HG02798 (cell line): ENCODE measurements around the gene MBTPS1.

Experiments used
- ATAC-seq: cut with Tn5 transposase; IDR thresholded peaks from one replicate; pipeline ENCODE4 v1.9.1; 2021; ENCODE audit warnings: mild to moderate bottlenecking; ENCODE audit not compliant: unreplicated experiment, poor library complexity

Gene MBTPS1

DNA sequence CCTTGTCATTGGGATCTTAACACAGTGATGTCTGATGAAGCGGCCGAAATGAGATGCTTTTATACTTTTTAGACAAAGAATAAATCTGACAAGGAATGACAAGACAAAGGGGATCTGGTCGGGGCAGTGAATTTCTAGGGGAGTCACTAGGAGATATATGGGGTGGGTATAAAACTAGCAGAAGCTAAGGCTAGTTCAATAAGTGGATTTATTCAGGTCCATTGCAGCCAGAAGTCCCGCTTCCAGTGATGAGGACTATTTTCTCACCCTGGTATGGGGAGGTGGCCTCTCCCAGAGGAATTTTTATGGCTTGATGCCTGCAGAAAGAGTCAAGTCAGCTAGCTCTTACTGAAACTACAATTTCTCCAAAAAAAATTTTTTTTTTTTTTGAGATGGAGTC is 98.0 kb downstream of the MBTPS1 start:
- ATAC-seq = no peak

DNA sequence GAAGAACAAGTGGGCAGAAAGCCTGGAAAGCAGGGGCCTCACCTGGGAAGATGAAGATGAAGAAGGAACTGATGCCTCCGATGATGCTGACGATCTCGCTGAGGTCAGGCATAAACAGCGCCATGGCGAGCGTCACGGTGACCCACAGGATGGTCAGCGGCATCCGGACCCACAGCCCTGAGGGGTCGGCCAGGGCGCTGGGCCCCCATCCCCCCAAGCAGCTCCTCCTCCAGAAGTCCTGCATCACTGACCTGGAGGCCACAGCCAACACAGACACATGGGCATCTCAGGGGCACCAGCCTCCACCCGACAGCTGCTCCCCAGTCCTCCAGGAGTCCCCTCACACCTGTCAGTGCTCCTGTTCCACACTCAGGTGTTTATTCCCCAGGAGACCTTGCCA is 100.3 kb downstream of the MBTPS1 start:
- ATAC-seq = no peak

DNA sequence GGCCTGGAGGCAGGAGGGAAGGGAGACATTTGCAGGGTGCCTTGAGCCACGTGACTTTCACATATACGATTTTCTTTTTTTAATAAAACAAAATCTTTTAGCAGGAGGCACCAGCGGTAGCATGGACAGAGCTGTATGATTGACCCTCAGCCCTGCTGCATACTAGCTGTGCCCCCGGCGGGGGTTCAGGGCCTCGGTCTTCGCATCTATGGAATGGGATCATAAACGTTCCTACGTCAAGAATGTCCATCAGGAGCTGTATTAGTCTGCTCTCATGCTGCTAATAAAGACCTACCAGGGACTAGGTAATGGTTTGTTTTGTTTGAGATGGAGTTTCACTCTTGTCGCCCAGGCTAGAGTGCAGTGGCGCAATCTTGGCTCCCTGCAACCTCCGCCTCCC is 101.3 kb downstream of the MBTPS1 start:
- ATAC-seq = no peak

DNA sequence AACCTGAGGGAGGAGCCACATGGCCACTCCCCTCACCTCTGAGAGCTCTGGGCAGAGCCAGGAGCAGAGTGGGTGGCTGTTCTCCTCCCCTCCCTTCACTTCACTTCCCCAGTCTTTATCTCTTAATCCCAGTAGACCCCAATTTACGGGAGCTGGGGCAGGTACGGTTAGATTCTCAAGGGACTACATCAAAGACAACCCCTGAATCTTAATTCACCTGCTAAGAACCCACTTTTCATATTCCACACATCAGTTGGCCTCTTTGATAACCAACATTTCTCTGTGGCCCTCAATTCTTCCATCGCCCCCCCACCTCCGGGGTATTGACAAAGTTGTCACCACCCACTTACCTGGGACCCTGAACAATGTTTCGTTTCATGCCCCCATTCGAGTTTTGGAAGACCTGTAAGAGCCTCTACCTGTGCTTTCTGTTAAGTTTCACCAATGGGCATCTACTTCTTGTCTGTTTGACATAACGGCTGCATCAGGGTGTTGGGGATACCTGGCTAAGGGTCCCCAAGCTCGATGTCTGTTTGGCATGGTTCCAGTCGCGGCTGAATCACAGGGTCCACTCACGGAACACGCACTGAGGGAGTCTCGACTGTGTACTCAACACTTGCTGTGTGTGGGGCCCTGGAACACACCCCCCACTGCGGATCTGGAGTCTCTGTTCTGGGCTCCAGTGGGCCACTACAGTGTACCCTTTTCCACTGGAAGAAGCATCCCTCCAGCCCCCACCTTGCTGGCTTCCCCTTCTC is 102.0 kb downstream of the MBTPS1 start:
- no peak for ATAC-seq

DNA sequence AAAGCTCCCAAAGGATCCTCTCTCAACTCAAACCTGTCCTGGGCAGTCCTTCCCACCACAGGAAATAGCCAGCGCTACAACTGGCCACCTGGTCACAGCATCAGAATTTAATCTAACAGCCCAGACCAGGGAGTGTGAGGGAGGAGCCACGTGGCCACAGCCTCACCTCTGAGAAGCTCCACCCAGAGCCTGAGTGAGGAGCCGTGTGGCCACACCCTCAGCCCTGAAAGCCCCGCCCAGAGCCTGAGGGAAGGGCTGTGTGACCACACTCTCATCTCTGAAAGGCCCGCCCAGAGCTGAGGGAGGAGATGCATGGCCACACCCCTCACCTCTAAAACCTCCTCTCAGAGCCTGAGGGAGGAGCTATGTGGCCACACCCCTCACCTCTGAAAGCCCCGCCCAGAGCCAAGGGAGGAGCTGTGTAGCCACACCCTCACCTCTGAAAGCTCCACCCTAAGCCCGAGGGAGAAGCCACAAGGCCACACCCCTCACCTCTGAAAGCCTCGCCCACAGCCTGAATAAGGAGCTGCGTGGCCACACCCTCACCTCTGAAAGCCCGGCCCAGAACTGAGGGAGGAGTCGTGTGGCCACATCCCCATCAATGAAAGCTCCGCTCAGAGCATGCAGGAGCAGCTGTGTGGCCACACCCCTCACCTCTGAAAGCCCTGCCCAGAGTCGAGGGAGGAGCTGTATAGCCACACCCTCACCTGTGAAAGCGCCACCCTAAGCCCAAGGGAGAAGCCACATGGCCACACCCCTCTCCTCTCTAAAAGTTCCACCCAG is 102.8 kb downstream of the MBTPS1 start:
- peak; percentile 70 for ATAC-seq

DNA sequence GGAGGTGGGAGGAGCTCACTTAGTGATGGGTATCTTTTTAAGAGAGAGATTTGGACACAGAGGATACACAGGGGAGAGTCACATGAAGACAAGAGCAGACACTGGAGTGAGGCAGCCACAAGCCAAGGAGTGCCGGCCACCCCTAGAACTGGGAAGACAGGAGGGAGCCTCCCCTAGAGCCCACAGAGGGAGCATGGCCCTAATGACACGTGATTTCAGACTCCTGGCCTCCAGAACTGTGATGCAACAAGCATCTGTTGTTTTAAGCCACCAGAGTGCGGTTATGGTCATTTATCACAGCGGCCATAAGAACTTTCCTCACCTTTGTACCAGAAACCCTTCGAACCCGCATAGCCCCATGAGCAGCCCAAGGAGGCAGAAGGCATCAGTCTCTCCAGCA is 107.5 kb downstream of the MBTPS1 start:
- ATAC-seq = no peak

DNA sequence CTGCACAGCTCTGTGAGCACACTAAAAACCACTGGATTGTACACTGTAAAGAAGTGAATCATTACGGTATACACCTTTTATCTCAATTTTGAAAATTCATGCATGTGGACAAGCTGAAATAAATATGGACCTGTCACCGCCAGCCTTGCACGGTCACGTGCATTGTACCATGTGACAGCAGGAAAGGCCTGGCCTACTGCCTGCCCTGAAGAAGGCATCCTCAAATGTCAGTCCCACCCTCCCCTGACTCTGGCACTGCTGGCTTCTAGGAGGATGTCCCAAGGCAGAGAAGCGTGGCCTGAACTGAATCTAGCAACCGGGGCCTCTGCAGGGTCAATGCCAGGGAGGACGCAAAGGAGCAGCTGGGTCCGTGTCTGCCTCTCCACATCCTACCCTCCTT is 108.8 kb downstream of the MBTPS1 start:
- ATAC-seq = no peak

DNA sequence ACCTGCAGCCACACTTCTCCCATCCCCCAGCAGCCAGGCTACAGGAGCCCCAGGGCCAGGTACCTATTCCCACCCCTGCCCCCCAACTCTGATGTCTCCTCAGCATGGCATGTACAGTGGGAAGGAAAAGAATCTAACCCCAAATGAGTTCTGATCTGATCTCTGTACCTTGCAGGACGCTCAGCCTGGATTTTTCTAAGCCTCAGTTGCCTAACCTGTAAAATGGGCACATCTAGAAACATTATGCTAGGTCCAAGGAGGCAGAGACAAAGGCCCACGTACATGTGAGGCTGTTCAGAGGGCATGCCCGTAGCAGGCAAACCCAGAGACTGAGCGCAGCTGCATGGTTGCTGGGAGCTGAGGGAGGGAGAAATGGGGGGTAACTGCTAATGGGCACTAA is 109.2 kb downstream of the MBTPS1 start:
- no peak for ATAC-seq

DNA sequence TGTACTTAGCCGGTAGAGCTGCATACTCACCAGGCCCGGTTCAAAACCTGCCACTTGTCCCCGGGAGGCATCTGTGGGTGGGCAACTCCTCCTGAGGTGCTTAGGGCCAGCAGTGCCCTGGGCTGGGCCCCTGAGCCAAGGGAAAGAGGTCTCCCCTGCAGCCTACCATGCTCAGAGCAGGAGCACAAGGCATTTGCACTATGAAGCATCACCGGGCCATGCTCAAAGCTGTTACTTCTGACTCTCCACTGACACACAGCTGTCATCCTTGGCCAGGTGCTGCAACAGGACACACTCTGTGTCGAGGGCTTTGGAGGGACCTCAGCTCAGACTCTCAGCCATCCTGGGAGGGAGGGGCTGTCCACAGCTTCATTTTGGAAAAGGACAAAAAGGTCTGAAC is 111.4 kb downstream of the MBTPS1 start:
- ATAC-seq = no peak

DNA sequence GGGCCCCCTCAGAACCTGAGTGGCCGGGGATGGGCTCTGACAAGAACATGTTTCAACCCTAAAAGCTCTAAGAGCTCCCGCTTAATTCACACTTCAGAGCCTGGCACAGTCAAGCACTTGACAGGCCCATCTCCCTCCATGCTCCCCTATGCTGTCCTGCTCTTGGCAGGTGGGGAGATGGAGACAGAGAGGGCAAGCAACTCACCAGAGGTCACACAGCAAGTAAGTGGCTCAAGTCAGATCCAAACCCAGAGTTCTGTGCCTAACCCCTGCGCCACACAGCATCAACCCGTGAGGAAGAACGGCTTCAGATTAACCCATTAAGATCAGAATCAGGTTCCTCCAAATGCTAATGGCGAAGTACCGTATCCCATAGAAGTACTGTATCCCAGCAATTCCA is 112.3 kb downstream of the MBTPS1 start:
- no peak for ATAC-seq
